ENCODE data around the gene LHFPL4. TPM values are rescaled to one million over a fixed set of nuclear protein-coding genes. Genes with fewer than 3 reads are reported as not detected.

Gene LHFPL4
- total RNA-seq, 1 experiment from 2014 or later: 16.3 TPM

- Histone ChIP-seq H2BK20ac (ENCODE audit: low read depth, low read length, poor library complexity, severe bottlenecking) (no peak overlapping the region), H2BK12ac (ENCODE audit: insufficient read length, low read depth, low read length) (no peak overlapping the region), H3K14ac (ENCODE audit: insufficient read depth, low read length) (no peak overlapping the region), H4K20me1 (ENCODE audit: control insufficient read depth, insufficient read depth, insufficient read length) (no peaks in the 10 kb centered on the region), H3K79me1 (ENCODE audit: insufficient read depth, low read depth, low read length, poor library complexity, severe bottlenecking) (peaks cover 5% of the 10 kb centered on the region), H2AFZ (ENCODE audit: low read length) (no peak overlapping the region), H3K18ac (ENCODE audit: insufficient read length, low read depth, low read length) (no peak overlapping the region), H3K27ac (ENCODE audit: insufficient read length, low read depth, low read length) (no peak overlapping the region), H4K8ac (replicated peaks; ENCODE audit: insufficient read length, low read depth, low read length) (no peak overlapping the region), H3K4ac (ENCODE audit: low read depth, low read length) (no peak overlapping the region), H3K23ac (ENCODE audit: insufficient read length, low read depth, low read length) (no peak overlapping the region), H2BK15ac (ENCODE audit: low read depth, low read length) (no peak overlapping the region), H4K91ac (ENCODE audit: insufficient read length, low read depth, low read length) (no peak overlapping the region), H3K79me2 (ENCODE audit: insufficient read depth, low read length) (no peaks in the 10 kb centered on the region), H3K27me3 (ENCODE audit: insufficient read depth, low read length) (no peaks in the 10 kb centered on the region), H3T11ph (ENCODE audit: low read length) (no peak overlapping the region), H3K4me1 (ENCODE audit: insufficient read depth, low read length) (no peaks in the 10 kb centered on the region), H3K9me3 (ENCODE audit: control insufficient read depth, low read depth, low read length) (no peaks in the 10 kb centered on the region), H3K4me2 (ENCODE audit: insufficient read depth, insufficient read length, low read length) (no peak overlapping the region), H4K5ac (ENCODE audit: insufficient read length, low read depth, low read length) (no peak overlapping the region), H2AK5ac (ENCODE audit: insufficient read length, low read length) (no peak overlapping the region), H3K23me2 (ENCODE audit: insufficient read length, low read depth, low read length, poor library complexity, severe bottlenecking) (no peaks in the 10 kb centered on the region), H2BK5ac (ENCODE audit: insufficient read length, low read length) (no peak overlapping the region), H3K9ac (ENCODE audit: extremely low read depth, insufficient read length, low read length) (no peak overlapping the region), H3K56ac (ENCODE audit: insufficient read length, low read depth, low read length) (no peak overlapping the region), H2BK120ac (ENCODE audit: low read depth, low read length, poor library complexity, severe bottlenecking) (no peak overlapping the region)
- peaks cover 28 to 67% (median 66%) of the 10 kb centered on the region in 3 experiments; a peak in 6 of 7 replicates for H3K36me3 Mint-ChIP-seq (ENCODE audit: insufficient read depth in 1 of 3, low read depth in 3 of 3)
- no CpG with 5 or more reads among the region's 1 CpG for WGBS (ENCODE audit: extremely low coverage, insufficient read length, low lambda C conversion rate)
- TF ChIP-seq CTCF (conservative IDR thresholded peaks at IDR 0.05): no peak
- no peak for DNase-seq
- no peaks in the 10 kb centered on the region for H3K4me1 Mint-ChIP-seq
- H3K27me3 Mint-ChIP-seq (ENCODE audit: low read depth): no peaks in the 10 kb centered on the region
- no peak overlapping the region for H3K27ac Mint-ChIP-seq
- no peaks in the 10 kb centered on the region for H3K9me3 Mint-ChIP-seq
- H3K4me3 Mint-ChIP-seq: no peak overlapping the region
These were observed 98.0 kb downstream of the LHFPL4 start for GRCh38 chr3:9455596-9456131.

All from H9 (cell line).